Measurements from ENCODE around the gene PVALB.

- TF ChIP-seq, protein P1, sequence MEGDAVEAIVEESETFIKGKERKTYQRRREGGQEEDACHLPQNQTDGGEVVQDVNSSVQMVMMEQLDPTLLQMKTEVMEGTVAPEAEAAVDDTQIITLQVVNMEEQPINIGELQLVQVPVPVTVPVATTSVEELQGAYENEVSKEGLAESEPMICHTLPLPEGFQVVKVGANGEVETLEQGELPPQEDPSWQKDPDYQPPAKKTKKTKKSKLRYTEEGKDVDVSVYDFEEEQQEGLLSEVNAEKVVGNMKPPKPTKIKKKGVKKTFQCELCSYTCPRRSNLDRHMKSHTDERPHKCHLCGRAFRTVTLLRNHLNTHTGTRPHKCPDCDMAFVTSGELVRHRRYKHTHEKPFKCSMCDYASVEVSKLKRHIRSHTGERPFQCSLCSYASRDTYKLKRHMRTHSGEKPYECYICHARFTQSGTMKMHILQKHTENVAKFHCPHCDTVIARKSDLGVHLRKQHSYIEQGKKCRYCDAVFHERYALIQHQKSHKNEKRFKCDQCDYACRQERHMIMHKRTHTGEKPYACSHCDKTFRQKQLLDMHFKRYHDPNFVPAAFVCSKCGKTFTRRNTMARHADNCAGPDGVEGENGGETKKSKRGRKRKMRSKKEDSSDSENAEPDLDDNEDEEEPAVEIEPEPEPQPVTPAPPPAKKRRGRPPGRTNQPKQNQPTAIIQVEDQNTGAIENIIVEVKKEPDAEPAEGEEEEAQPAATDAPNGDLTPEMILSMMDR (conservative IDR thresholded peaks at IDR 0.05), result no peak
- TF ChIP-seq ZFX (IDR thresholded peaks at IDR 0.05), result no peak
Observed at GRCh38 chr22:36765943-36766450, 50.8 kb downstream of the PVALB start.

Data from C4-2B (cell line).